Tibial nerve (tissue), 4 donors: Measurements from ENCODE around the gene DNMT3A.

Experiments used
- EP300 ChIP-seq, 2 donors: sonication (generic); formaldehyde crosslinking; IDR thresholded peaks; one replicate each; pipeline ENCODE4 v1.6.1; 2017; ENCODE audit warnings: antibody characterized with exemption in 2 of 2, mild to moderate bottlenecking in 1 of 2
- POLR2A ChIP-seq, 2 donors: fragments of 450-650 bp; IDR thresholded peaks; one replicate each; pipeline ENCODE4 v1.6.1; 2017; ENCODE audit warnings: antibody characterized with exemption in 2 of 2, mild to moderate bottlenecking in 2 of 2, moderate library complexity in 2 of 2
- TF ChIP-seq, protein P1 (sequence below), 5 experiments: fragments of 200-600 bp in 3 of 5; fragments of 450-650 bp in 2 of 5; sonication (generic) in 3 of 5; IDR thresholded peaks; one replicate each; pipeline ENCODE4 v1.5.1; 2016 to 2019; ENCODE audit warnings: antibody characterized with exemption in 5 of 5, mild to moderate bottlenecking in 3 of 5, moderate library complexity in 2 of 5

DNA sequence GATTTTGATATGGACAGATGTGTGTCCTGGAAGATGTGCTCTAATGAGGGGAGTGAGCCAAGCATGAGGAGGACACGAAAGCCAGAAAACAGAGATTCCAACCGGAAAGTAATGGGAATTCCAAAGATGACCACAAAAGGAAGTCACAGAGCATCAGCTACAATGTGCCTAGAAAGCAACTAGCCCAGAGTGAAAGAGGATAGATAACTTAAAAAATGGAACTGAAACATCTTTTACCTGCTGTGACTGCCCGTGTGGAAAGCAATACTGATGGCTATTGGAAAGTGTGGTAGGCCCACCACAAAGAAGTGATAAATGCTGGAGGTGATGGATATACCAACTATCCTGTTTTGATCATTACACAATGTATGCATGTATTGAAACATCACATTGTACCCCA lies 21.6 kb downstream of the DNMT3A start:
- TF ChIP-seq, protein P1, sequence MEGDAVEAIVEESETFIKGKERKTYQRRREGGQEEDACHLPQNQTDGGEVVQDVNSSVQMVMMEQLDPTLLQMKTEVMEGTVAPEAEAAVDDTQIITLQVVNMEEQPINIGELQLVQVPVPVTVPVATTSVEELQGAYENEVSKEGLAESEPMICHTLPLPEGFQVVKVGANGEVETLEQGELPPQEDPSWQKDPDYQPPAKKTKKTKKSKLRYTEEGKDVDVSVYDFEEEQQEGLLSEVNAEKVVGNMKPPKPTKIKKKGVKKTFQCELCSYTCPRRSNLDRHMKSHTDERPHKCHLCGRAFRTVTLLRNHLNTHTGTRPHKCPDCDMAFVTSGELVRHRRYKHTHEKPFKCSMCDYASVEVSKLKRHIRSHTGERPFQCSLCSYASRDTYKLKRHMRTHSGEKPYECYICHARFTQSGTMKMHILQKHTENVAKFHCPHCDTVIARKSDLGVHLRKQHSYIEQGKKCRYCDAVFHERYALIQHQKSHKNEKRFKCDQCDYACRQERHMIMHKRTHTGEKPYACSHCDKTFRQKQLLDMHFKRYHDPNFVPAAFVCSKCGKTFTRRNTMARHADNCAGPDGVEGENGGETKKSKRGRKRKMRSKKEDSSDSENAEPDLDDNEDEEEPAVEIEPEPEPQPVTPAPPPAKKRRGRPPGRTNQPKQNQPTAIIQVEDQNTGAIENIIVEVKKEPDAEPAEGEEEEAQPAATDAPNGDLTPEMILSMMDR (IDR thresholded peaks at IDR 0.05), result no peak
- TF ChIP-seq POLR2A (IDR thresholded peaks at IDR 0.05) (no peak), EP300 (IDR thresholded peaks at IDR 0.05) (no peak)
